GM12872 (cell line): ENCODE measurements around the gene ARVCF.

Experiments
- TF ChIP-seq, protein P1 (sequence below): IDR thresholded peaks from 3 replicates; pipeline ENCODE4 v1.5.1; 2011; ENCODE audit warnings: low read depth, mild to moderate bottlenecking, low read length, moderate library complexity; ENCODE audit not compliant: insufficient read depth

ARVCF gene

DNA sequence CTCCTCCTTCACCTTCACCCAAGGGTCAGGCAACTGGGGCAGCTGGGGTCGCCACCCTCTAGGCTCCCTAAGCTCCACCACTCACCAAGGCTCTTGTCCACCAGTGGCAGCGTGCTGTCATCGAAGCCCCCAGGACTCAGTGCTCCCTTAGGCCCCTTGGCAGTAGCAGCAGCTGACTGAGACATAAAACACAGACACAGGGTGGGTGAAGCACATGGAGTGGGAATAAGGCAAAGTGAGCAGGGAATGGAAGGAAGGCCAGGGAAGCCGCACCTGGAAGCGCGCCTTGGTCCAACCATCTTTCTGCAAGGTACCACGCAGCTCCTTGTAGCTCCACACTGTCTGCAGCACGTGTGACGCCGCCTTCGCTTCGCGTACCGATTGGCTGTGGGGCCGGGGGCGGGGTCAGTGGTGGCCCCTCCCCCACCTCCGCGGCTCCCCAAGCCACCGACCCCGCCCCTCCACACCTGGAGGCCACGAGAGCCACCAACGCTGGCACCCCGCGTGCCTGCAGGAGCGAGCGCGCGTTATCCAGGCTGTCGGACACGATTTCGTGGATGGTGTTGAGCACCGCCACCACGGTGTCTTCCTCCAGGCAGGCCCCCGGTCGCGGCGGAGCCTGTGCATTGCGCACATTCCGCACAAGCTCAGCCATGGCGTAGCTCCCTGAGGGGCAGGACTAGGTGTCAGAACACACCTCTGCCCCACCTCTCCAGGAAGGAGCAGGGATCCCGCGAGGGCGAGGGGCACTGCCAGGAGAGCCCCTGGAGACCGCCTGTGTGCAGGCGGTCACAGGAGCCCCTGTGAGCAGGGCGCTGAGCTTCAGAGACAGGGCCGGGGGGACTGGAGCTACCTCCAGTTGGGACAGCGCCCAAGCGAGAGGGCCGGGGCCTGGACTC, 43.7 kb downstream of the ARVCF start:
- TF ChIP-seq, protein P1, sequence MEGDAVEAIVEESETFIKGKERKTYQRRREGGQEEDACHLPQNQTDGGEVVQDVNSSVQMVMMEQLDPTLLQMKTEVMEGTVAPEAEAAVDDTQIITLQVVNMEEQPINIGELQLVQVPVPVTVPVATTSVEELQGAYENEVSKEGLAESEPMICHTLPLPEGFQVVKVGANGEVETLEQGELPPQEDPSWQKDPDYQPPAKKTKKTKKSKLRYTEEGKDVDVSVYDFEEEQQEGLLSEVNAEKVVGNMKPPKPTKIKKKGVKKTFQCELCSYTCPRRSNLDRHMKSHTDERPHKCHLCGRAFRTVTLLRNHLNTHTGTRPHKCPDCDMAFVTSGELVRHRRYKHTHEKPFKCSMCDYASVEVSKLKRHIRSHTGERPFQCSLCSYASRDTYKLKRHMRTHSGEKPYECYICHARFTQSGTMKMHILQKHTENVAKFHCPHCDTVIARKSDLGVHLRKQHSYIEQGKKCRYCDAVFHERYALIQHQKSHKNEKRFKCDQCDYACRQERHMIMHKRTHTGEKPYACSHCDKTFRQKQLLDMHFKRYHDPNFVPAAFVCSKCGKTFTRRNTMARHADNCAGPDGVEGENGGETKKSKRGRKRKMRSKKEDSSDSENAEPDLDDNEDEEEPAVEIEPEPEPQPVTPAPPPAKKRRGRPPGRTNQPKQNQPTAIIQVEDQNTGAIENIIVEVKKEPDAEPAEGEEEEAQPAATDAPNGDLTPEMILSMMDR, result no peak

DNA sequence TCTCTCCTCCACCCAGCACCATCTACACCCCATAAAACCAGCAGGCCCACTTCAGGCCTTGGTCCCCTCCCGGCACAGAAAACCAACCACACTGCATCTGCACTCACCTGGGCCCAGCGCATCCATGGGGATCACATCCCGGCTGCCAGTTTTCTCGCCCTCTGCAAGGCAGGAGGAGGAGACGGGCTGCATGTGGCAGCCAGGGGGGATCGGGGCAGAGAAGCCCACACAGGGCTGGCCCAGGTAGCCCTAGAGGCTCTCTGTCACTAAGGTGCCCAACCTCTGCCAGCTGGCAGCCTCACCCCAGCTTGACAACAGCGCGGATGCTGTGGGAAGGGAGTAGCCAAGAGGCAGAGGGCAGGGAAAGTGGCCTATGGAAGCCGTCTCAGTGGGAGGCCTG, 44.4 kb downstream of the ARVCF start:
- TF ChIP-seq, protein P1, result no peak

DNA sequence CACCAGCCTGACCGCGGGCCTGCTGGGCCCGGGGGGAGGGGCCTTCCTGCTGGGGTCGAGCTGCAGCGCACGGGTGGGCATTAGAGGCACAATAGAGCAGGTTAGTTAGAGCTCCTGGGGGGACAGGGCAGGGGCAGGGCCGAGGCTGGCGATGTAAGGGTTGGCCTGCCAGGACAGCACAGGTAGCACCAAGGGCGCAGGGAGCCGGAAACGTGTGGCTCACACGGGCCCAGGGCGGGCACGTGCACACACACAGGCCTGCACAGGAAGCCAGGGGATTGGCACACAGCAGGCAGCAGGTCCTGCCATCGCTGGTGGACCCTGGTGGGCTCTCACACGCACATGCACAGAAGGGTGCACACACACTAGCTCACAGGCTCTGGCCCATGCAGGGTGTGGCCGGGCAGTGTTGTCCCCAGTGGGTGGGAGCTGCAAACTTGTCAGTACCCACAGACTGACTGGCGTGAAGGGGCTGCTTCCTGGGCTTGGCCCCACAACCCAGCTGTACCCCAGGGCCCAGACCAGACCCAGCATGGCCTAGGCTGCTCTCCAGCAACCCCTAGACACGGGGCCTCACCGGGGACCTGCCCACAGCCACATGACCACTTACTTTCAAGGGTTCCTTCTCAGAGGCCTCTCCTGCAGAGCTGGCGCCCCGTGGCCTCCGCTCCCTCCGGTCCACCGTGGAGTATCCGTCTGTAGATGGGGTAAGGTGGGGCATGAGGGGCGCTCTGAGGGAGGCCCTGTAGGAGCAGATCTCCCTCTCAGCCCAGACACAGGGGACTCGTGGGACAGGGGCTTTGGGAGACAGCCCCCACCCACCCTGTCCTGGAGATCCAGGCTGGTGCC, 45.1 kb downstream of the ARVCF start:
- TF ChIP-seq, protein P1, result no peak

DNA sequence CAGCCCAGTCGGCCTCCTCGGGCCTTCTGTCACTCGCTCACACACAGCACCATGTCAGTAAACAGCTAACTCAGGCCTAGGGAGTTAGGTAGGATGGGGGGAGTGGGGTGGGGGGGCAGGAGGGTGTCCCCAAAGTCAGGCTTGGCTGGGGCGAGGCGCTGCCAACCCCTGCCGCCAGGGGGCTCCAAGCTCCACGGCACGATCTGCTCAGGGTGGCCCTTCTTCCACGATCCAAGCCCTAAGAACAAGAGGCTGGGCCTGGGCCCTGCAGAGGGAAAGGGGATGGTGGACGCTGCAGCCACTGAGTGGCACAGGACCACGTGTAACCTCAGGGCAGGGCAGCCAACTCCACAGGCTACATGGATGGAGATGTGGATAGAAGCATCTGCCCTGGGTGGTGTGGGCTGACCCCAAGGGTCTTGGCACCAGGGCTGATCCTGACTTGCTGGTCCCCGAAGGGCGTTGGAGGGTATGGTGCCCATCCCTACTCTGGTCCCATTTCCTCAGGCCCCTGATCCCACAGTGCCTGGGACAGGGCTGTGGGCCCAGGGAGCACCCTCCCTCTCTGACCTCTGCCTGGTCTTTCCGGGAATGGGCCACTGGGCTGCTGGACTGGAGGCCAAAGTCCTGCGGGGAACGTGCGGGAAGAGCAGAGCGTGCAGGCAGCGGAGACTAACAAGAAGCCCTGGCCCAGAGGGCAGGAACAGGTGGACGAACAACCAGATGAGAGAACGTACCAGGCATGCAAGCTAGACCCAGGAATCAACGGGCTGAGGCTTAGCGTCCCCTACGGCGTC, 45.9 kb downstream of the ARVCF start:
- TF ChIP-seq, protein P1, result peak; percentile 97

DNA sequence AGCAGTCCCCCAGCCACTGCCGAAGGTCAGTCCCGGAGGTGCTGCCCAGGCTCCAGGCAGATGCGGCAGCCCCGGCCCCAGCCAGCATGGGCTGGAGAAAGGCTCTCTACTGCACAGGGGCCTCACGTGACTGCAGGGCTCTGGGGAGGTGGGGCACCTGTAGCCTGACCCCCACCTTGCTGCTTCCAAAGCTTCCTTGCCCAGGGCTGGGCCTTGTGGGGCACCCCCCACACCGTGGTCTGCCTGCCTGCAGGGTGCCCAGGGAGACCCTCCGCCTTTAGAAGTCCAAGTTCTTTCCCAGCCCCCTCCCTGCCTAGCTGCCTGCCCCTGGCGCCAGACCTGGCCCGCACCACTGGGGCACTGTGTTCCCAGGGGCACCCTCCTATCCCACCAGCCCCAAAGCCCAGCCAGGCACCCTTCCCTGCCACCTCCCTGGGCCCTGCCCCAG, 46.6 kb downstream of the ARVCF start:
- TF ChIP-seq, protein P1, result no peak

DNA sequence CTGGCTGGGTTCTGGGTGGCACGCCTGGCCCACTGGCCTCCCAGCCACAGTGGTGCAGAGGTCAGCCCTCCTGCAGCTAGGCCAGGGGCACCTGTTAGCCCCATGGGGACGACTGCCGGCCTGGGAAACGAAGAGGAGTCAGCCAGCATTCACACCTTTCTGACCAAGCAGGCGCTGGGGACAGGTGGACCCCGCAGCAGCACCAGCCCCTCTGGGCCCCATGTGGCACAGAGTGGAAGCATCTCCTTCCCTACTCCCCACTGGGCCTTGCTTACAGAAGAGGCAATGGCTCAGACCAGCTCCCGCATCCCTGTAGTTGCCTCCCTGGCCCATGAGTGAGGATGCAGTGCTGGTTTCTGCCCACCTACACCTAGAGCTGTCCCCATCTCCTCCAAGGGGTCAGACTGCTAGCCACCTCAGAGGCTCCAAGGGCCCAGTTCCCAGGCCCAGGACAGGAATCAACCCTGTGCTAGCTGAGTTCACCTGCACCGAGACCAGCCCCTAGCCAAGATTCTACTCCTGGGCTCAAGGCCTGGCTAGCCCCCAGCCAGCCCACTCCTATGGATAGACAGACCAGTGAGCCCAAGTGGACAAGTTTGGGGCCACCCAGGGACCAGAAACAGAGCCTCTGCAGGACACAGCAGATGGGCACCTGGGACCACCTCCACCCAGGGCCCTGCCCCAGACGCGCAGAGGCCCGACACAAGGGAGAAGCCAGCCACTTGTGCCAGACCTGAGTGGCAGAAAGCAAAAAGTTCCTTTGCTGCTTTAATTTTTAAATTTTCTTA, 47.3 kb downstream of the ARVCF start:
- TF ChIP-seq, protein P1, result no peak
